PC-3 (cell line): Measurements from ENCODE around the gene ADAM11. TPM values are rescaled to one million over a fixed set of nuclear protein-coding genes. Genes with fewer than 3 reads are reported as not detected.

Experiments used
- ATAC-seq: fragments of 200-7000 bp; cut with Tn5 transposase; 2 replicates; pipeline ENCODE4 v1.9.1; 2020; ENCODE audit warnings: mild to moderate bottlenecking, moderate library complexity
- BruUV-seq: library from RNA; stranded (reverse); fragments of 400-500 nt; replicated peaks from 2 replicates; lab custom pipeline; 2021; lab: Mats Ljungman, UMichigan
- CTCF ChIA-PET: fragments of 300-600 bp; sonication (Branson Sonifier 250); formaldehyde crosslinking; loops from one replicate; lab custom pipeline; 2022; ENCODE audit warnings: antibody characterized with exemption; lab: Charles Lee
- POLR2A ChIA-PET: fragments of 300-600 bp; sonication (Branson Sonifier 250); formaldehyde crosslinking; loops from one replicate; lab custom pipeline; 2022; ENCODE audit warnings: antibody characterized with exemption; ENCODE audit not compliant: unreplicated experiment; lab: Charles Lee
- DNase-seq: peaks from one replicate; pipeline ENCODE4 v3.0.0-alpha.2; 2015
- H2AFZ ChIP-seq: fragments of 300-600 bp; sonication (generic); 2 replicates; pipeline ENCODE4 v1.6.0; 2016; ENCODE audit warnings: antibody characterized with exemption, low read length
- H3F3A ChIP-seq: fragments of 300-600 bp; sonication (generic); one replicate; pipeline ENCODE4 v1.6.0; 2017; ENCODE audit warnings: antibody characterized with exemption, low read length, control low read depth, mild to moderate bottlenecking; ENCODE audit not compliant: unreplicated experiment
- H3K27ac ChIP-seq: fragments of 300-600 bp; sonication (generic); 2 replicates; pipeline ENCODE4 v1.5.1; 2016; ENCODE audit warnings: mild to moderate bottlenecking, low read length
- H3K27me3 ChIP-seq: fragments of 300-600 bp; sonication (generic); 2 replicates; pipeline ENCODE4 v1.6.1; 2016; ENCODE audit warnings: low read length, mixed read lengths
- H3K36me3 ChIP-seq: fragments of 300-600 bp; sonication (generic); 2 replicates; pipeline ENCODE4 v1.6.1; 2016; ENCODE audit warnings: low read depth, mixed run types, low read length, mixed read lengths
- H3K4me1 ChIP-seq: fragments of 300-600 bp; sonication (generic); 2 replicates; pipeline ENCODE4 v1.5.1; 2016; ENCODE audit warnings: low read length; ENCODE audit not compliant: insufficient read depth
- H3K4me2 ChIP-seq: fragments of 300-600 bp; sonication (generic); 2 replicates; pipeline ENCODE4 v1.6.0; 2016; ENCODE audit warnings: low read length
- H3K4me3 ChIP-seq: fragments of 300-600 bp; sonication (generic); 2 replicates; pipeline ENCODE4 v1.5.1; 2016; ENCODE audit warnings: mild to moderate bottlenecking, low read length, mixed read lengths
- H3K79me2 ChIP-seq: fragments of 300-600 bp; sonication (generic); 2 replicates; pipeline ENCODE4 v1.6.1; 2017; ENCODE audit warnings: low read length, mixed read lengths
- H3K9ac ChIP-seq: fragments of 300-600 bp; sonication (generic); 2 replicates; pipeline ENCODE4 v1.6.0; 2016; ENCODE audit warnings: mild to moderate bottlenecking, low read length
- H3K9me2 ChIP-seq: fragments of 300-600 bp; sonication (generic); replicated peaks from 2 replicates; pipeline ENCODE4 v1.6.1; 2016; ENCODE audit warnings: mixed run types, low read length, mixed read lengths
- H3K9me3 ChIP-seq: fragments of 300-600 bp; sonication (generic); 2 replicates; pipeline ENCODE4 v1.6.1; 2016; ENCODE audit warnings: low read length, mixed read lengths
- H4K20me1 ChIP-seq: fragments of 300-600 bp; sonication (generic); 2 replicates; pipeline ENCODE4 v1.6.1; 2016; ENCODE audit warnings: low read length, mixed read lengths
- EZH2 ChIP-seq: fragments of 300-600 bp; sonication (generic); IDR thresholded peaks from one replicate; pipeline ENCODE4 v1.6.1; 2017; ENCODE audit warnings: antibody characterized with exemption, mild to moderate bottlenecking, low read length; ENCODE audit not compliant: unreplicated experiment
- EZH2phosphoT487 ChIP-seq: fragments of 300-600 bp; sonication (generic); IDR thresholded peaks from 2 replicates; pipeline ENCODE4 v1.6.1; 2018; ENCODE audit warnings: mild to moderate bottlenecking, antibody characterized with exemption, low read length, borderline replicate concordance
- intact Hi-C: fragments of 100-400 bp; cut with micrococcal nuclease; formaldehyde crosslinking; loops from 2 replicates; pipeline ENCODE4 v1.9.0; 2023
- total RNA-seq: library from RNA; depleted of rRNA; stranded (reverse); fragments of >200 nt; gene quantifications from 2 replicates; pipeline ENCODE4 v1.2.3, GENCODE V29; 2014
- TF ChIP-seq, protein P1 (sequence below): fragments of 300-600 bp; sonication (generic); conservative IDR thresholded peaks from 2 replicates; pipeline ENCODE4 v1.5.1; 2017; ENCODE audit warnings: antibody characterized with exemption, low read depth, mild to moderate bottlenecking, low read length

The ADAM11 gene
- total RNA-seq, 1 experiment from 2014 or later = 2.9 TPM

DNA sequence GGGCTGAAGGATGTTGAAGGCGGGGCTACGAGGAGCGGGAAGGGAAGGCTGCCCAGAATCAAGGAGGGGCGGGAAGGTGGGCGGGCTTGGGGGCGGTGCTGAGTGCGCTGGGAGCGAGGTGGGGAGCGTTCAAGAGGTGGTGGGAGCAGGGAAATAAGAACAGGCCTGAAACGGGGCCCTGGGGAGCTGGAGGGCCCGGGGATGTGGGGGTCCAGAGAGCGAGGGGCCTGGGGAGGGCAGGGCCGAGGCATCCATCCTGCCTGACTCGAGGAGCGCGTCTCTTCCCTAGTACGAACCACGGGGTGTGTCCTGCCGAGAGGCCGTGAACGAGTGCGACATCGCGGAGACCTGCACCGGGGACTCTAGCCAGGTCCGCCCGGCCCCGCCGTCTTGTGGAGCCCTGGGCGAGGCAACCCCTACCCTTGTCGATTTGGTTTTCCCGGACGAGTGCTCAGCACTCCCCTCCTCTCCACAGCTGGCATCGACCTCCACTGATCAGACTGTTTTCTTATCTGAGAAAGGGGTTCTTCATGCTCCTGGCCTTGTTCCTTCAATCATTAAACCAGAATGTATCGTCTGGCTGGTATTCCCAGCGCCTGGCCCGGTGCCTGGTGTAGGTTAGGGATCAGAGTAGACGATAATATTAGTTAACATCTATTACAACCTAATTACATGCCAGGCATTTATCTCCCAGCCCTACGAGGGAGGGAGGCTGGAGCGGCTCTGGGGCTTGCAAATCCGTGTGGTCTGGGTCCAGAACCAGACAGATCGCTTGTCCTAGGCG lies 17.2 kb downstream of the ADAM11 start:
- POLR2A ChIA-PET = interaction anchor here (0.6 to 0.7 kb wide), 4 partner anchors 71 to 1558 kb away, joined by 3 to 4 read pairs (median 4); no protein-coding TSS in a partner anchor
- Histone ChIP-seq H3K27ac (no peak overlapping the region), H2AFZ (peak overlapping the region; percentile 82), H3K79me2 (no peaks in the 10 kb centered on the region), H3K9me2 (no peaks in the 10 kb centered on the region), H3K9ac (peak overlapping the region; percentile 34), H3F3A (no peaks in the 10 kb centered on the region), H3K27me3 (no peaks in the 10 kb centered on the region), H3K4me3 (peak overlapping the region; percentile 76), H3K36me3 (no peaks in the 10 kb centered on the region), H3K9me3 (no peaks in the 10 kb centered on the region), H3K4me1 (peaks cover 12% of the 10 kb centered on the region), H3K4me2 (peak overlapping the region; percentile 95), H4K20me1 (no peaks in the 10 kb centered on the region)
- TSS peak; percentile 63 for BruUV-seq
- DNase-seq (no peak), ATAC-seq (peak; percentile 39)
- intact Hi-C loops = loop anchor here (1.0 to 2.0 kb wide), 3 partner anchors 45 to 102 kb away; no protein-coding TSS in a partner anchor
- TF ChIP-seq EZH2phosphoT487 (no peak), EZH2 (no peak)
- TF ChIP-seq, protein P1, sequence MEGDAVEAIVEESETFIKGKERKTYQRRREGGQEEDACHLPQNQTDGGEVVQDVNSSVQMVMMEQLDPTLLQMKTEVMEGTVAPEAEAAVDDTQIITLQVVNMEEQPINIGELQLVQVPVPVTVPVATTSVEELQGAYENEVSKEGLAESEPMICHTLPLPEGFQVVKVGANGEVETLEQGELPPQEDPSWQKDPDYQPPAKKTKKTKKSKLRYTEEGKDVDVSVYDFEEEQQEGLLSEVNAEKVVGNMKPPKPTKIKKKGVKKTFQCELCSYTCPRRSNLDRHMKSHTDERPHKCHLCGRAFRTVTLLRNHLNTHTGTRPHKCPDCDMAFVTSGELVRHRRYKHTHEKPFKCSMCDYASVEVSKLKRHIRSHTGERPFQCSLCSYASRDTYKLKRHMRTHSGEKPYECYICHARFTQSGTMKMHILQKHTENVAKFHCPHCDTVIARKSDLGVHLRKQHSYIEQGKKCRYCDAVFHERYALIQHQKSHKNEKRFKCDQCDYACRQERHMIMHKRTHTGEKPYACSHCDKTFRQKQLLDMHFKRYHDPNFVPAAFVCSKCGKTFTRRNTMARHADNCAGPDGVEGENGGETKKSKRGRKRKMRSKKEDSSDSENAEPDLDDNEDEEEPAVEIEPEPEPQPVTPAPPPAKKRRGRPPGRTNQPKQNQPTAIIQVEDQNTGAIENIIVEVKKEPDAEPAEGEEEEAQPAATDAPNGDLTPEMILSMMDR = no peak
- CTCF ChIA-PET = interaction anchor here (0.5 to 1.6 kb wide), 12 partner anchors 11 to 568 kb away, joined by 3 to 13 read pairs (median 4); no protein-coding TSS in a partner anchor

DNA sequence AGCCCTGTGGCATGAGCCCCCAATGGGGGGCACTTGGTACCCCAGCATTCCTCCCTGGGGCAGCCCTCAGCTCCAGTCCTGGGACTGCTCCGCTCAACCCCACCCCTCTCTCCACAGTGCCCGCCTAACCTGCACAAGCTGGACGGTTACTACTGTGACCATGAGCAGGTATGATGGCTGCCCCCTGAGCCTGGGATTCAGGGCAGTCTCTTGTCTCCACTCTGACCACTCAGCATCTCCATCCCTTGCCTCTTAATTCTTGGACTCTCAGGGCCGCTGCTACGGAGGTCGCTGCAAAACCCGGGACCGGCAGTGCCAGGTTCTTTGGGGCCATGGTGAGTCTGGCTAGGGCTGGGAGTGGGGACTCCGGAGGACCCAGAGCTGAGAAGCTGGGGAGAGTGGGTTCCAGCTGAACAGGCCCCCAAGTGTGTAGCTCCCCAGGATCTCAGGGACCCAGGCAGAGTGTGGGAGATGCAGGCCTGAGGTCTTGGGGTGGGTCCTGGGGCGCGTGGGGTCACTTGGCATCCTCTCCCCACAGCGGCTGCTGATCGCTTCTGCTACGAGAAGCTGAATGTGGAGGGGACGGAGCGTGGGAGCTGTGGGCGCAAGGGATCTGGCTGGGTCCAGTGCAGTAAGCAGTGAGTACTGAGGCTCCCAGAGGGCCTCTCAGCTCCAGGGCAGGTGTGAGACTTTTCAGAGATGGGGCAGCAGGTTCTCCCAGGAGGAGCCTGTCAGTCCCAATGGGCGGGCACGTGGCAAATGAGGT lies 18.0 kb downstream of the ADAM11 start:
- Histone ChIP-seq H3K9me2 (no peaks in the 10 kb centered on the region), H4K20me1 (no peaks in the 10 kb centered on the region), H3K4me3 (peak overlapping the region; percentile 76; the same call in 1 of the 2 replicates), H3K9ac (no peak overlapping the region), H3K4me1 (peaks cover 12% of the 10 kb centered on the region), H3K27ac (no peak overlapping the region), H3K9me3 (no peaks in the 10 kb centered on the region), H3K27me3 (no peaks in the 10 kb centered on the region), H3F3A (no peaks in the 10 kb centered on the region), H3K79me2 (no peaks in the 10 kb centered on the region), H3K4me2 (peak overlapping the region; percentile 95), H3K36me3 (no peaks in the 10 kb centered on the region), H2AFZ (no peak overlapping the region)
- POLR2A ChIA-PET = no interaction called here
- TF ChIP-seq, protein P1 = no peak
- no peak for TF ChIP-seq EZH2
- no peak for TF ChIP-seq EZH2phosphoT487
- DNase-seq (no peak), ATAC-seq (no peak)
- no TSS peak for BruUV-seq
- intact Hi-C loops = no loop called here
- CTCF ChIA-PET = interaction anchor here (0.6 to 1.6 kb wide), 2 partner anchors 18 to 102 kb away, joined by 3 to 13 read pairs; no protein-coding TSS in a partner anchor
